Measurements from ENCODE around the gene ANXA11. TPM values are rescaled to one million over a fixed set of nuclear protein-coding genes. Genes with fewer than 3 reads are reported as not detected.

ANXA11 gene
- total RNA-seq, 1 donor from 2014 or later: 2.3 TPM

DNA sequence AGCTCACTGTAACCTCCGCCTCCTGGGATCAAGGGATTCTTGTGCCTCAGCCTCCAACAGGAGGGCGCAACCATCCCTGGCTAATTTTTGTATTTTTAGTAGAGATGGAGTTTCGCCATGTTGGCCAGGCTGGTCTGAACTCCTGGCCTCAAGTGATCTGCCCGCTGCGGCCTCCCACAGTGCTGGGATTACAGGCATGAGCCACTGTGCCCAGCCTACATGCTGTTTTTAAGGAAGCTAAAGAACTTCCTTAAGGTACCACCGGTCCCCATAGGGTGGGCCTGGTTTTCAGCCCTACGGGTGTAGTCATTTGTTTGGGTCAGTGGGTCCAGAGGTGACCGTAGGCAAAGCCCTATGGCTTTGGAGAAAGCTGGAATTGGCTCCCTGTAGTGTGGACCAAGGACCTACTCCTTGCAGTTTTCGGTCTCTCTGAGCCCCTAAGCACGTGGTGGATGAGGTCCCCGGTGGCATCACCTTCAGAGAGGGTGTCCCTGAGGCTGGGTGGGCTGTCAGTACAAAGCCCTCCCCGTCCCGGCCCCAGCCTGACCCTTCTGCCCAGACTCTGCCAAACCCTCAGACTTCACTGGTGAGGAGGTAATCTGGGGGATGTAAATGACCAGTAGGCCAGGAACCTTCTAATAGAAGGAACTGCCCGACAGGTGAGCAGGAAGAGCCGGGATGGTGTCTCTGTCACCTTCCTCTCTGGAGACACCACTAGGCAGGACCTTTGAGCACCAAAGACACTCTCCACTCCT is 30.5 kb downstream of the ANXA11 start:
- DNase-seq: no peak
- H3K4me1 Mint-ChIP-seq (ENCODE audit: low read depth, unreplicated experiment): peaks cover 3% of the 10 kb centered on the region
- no peaks in the 10 kb centered on the region for H3K36me3 Mint-ChIP-seq (ENCODE audit: unreplicated experiment)
- H3K9me3 Mint-ChIP-seq (ENCODE audit: unreplicated experiment): peaks cover 10% of the 10 kb centered on the region
- no peak overlapping the region for H3K27ac Mint-ChIP-seq (ENCODE audit: unreplicated experiment)
- TF ChIP-seq, protein P1, sequence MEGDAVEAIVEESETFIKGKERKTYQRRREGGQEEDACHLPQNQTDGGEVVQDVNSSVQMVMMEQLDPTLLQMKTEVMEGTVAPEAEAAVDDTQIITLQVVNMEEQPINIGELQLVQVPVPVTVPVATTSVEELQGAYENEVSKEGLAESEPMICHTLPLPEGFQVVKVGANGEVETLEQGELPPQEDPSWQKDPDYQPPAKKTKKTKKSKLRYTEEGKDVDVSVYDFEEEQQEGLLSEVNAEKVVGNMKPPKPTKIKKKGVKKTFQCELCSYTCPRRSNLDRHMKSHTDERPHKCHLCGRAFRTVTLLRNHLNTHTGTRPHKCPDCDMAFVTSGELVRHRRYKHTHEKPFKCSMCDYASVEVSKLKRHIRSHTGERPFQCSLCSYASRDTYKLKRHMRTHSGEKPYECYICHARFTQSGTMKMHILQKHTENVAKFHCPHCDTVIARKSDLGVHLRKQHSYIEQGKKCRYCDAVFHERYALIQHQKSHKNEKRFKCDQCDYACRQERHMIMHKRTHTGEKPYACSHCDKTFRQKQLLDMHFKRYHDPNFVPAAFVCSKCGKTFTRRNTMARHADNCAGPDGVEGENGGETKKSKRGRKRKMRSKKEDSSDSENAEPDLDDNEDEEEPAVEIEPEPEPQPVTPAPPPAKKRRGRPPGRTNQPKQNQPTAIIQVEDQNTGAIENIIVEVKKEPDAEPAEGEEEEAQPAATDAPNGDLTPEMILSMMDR (IDR thresholded peaks at IDR 0.05; ENCODE audit: partially characterized antibody, unreplicated experiment): no peak
- peaks cover under 1% of the 10 kb centered on the region for H3K27me3 Mint-ChIP-seq (ENCODE audit: unreplicated experiment)
- no peak overlapping the region for H3K4me3 Mint-ChIP-seq (ENCODE audit: unreplicated experiment)

DNA sequence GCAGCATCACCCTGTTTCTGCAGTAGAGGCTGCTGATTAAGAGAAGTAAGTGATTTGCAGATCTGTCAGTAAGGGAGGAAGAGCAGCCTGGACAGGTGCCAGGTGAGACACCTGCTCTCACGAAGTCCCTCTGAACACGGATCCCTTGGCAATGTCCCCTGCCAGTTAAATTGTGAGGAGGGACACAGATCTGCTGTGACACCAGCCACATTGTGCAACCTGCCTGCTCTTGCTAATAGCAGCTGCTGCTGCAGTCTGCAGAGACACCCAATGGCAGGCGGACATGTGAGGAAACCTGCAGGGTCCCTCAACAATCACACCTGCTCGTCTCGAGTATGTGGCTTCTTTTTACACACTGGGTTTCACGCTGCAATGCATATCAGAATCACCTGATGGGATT is 31.9 kb downstream of the ANXA11 start:
- Mint-ChIP-seq H3K27ac (ENCODE audit: unreplicated experiment) (no peak overlapping the region), H3K4me3 (ENCODE audit: unreplicated experiment) (no peak overlapping the region), H3K9me3 (ENCODE audit: unreplicated experiment) (peaks cover 13% of the 10 kb centered on the region), H3K27me3 (ENCODE audit: unreplicated experiment) (peaks cover 6% of the 10 kb centered on the region), H3K36me3 (ENCODE audit: unreplicated experiment) (no peaks in the 10 kb centered on the region), H3K4me1 (ENCODE audit: low read depth, unreplicated experiment) (peaks cover 3% of the 10 kb centered on the region)
- no peak for DNase-seq
- TF ChIP-seq, protein P1 (IDR thresholded peaks at IDR 0.05; ENCODE audit: partially characterized antibody, unreplicated experiment): no peak

DNA sequence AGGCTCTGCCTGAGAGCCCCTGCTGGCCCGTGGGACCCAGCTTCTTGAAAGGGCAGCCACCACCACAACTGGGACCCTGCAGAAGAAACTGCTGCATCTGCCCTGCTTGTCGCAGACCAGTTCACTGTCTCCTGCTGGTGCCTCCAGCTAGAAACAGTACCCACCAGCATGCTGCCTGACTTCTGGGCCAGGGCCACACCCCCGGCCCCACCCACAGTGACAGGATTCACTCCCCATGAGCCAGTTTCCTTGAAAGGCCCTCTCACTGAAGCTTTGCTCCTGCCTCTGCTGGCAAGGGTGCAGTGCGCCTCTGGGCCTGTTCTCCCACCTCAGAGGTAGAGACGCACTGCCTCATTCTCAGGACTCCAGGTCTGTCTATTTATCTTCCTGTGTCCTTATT is 32.4 kb downstream of the ANXA11 start:
- Mint-ChIP-seq H3K4me3 (ENCODE audit: unreplicated experiment) (no peak overlapping the region), H3K27ac (ENCODE audit: unreplicated experiment) (no peak overlapping the region)
- DNase-seq: no peak

DNA sequence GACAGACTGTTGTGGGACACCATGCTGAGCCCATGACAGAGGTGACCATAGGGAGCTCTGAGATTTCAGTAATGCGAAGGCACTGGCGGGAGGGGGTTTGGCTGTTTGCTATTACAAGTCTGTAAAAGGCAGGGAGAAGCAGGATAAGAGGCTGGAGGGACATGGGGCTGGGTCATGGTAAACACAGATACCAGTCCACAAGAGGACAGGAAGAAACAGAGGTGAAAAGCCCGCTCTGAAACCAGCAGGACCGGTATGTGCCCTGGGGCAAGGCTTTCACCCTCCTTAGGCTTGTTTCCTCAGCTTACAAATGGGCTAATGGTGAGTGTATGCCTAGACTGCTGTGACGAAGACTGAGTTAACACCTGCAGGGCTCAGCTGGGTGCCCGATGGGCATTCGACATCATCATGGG is 34.1 kb downstream of the ANXA11 start:
- Mint-ChIP-seq H3K4me3 (ENCODE audit: unreplicated experiment) (no peak overlapping the region), H3K27ac (ENCODE audit: unreplicated experiment) (no peak overlapping the region), H3K36me3 (ENCODE audit: unreplicated experiment) (no peaks in the 10 kb centered on the region), H3K4me1 (ENCODE audit: low read depth, unreplicated experiment) (peaks cover 5% of the 10 kb centered on the region), H3K27me3 (ENCODE audit: unreplicated experiment) (peaks cover 6% of the 10 kb centered on the region), H3K9me3 (ENCODE audit: unreplicated experiment) (peaks cover 13% of the 10 kb centered on the region)
- TF ChIP-seq, protein P1 (IDR thresholded peaks at IDR 0.05; ENCODE audit: partially characterized antibody, unreplicated experiment): no peak
- no peak for DNase-seq

More for the DNA sequence above, 32.4 kb downstream of the ANXA11 start:
- no peaks in the 10 kb centered on the region for H3K36me3 Mint-ChIP-seq (ENCODE audit: unreplicated experiment)
- peaks cover 3% of the 10 kb centered on the region for H3K4me1 Mint-ChIP-seq (ENCODE audit: low read depth, unreplicated experiment)
- H3K27me3 Mint-ChIP-seq (ENCODE audit: unreplicated experiment): peaks cover 6% of the 10 kb centered on the region
- TF ChIP-seq, protein P1 (IDR thresholded peaks at IDR 0.05; ENCODE audit: partially characterized antibody, unreplicated experiment): no peak
- peaks cover 13% of the 10 kb centered on the region for H3K9me3 Mint-ChIP-seq (ENCODE audit: unreplicated experiment)

DNA sequence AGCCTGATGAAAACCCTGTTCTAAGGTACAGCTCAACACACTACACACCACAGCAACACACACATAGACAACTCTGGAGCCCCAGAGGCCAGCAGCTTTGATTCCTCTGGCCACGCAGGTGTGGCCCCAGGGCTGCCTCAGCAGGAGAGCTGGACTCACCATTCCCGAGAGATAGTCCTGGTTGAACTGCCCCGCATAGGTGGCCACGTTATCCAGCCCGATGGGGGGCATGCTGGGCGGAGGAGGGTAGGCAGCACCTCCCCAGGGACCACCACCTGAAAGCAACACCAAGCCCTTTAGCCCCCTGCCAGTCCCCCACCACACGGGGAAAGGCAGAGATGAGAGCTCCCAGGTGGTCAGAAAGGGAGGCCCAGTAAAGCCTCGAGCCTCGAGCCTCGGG is 34.7 kb downstream of the ANXA11 start:
- Mint-ChIP-seq H3K27ac (ENCODE audit: unreplicated experiment) (no peak overlapping the region), H3K27me3 (ENCODE audit: unreplicated experiment) (peaks cover 6% of the 10 kb centered on the region), H3K4me1 (ENCODE audit: low read depth, unreplicated experiment) (peaks cover 11% of the 10 kb centered on the region), H3K9me3 (ENCODE audit: unreplicated experiment) (peaks cover 17% of the 10 kb centered on the region), H3K4me3 (ENCODE audit: unreplicated experiment) (no peak overlapping the region), H3K36me3 (ENCODE audit: unreplicated experiment) (no peaks in the 10 kb centered on the region)
- no peak for DNase-seq
- TF ChIP-seq, protein P1 (IDR thresholded peaks at IDR 0.05; ENCODE audit: partially characterized antibody, unreplicated experiment): no peak
